GM12864 (cell line): Measurements from ENCODE around the gene SKOR1.

Experiments used
- DNase-seq: peaks from one replicate; pipeline ENCODE4 v3.0.0-alpha.2; 2011; ENCODE audit warnings: low read depth
- H3K4me3 ChIP-seq: 2 replicates; pipeline ENCODE4 v1.5.1; 2011; ENCODE audit warnings: mild to moderate bottlenecking, low read depth, low read length, control low read depth
- CTCF ChIP-seq: IDR thresholded peaks from 2 replicates; pipeline ENCODE4 v1.5.1; 2011; ENCODE audit warnings: low read depth, mild to moderate bottlenecking, moderate library complexity, low read length, control low read depth, inconsistent platforms; ENCODE audit errors: missing control alignments

Gene SKOR1

GRCh38 chr15:67854358-67854757 is 29.0 kb downstream of the SKOR1 start:
- DNase-seq, result no peak
- no peak overlapping the region for H3K4me3 ChIP-seq
- no peak for TF ChIP-seq CTCF

GRCh38 chr15:67855842-67856241 is 30.5 kb downstream of the SKOR1 start:
- no peak for DNase-seq
- H3K4me3 ChIP-seq, result no peak overlapping the region
- no peak for TF ChIP-seq CTCF

GRCh38 chr15:67857220-67857619 is 31.9 kb downstream of the SKOR1 start:
- no peak for TF ChIP-seq CTCF

GRCh38 chr15:67859331-67859946 is 34.1 kb downstream of the SKOR1 start:
- no peak for DNase-seq
- no peak for TF ChIP-seq CTCF

More at GRCh38 chr15:67857220-67857619, 31.9 kb downstream of the SKOR1 start:
- no peak overlapping the region for H3K4me3 ChIP-seq
- no peak for DNase-seq

GRCh38 chr15:67861983-67862382 is 36.7 kb downstream of the SKOR1 start:
- no peak for DNase-seq
- no peak overlapping the region for H3K4me3 ChIP-seq
- TF ChIP-seq CTCF, result no peak

More at GRCh38 chr15:67859331-67859946, 34.1 kb downstream of the SKOR1 start:
- H3K4me3 ChIP-seq, result no peak overlapping the region

GRCh38 chr15:67862750-67863441 is 37.6 kb downstream of the SKOR1 start:
- peak overlapping the region; percentile 59 for H3K4me3 ChIP-seq
- TF ChIP-seq CTCF, result no peak
- DNase-seq, result peak; percentile 81

GRCh38 chr15:67863442-67863987 is 38.2 kb downstream of the SKOR1 start:
- peak overlapping the region; percentile 59 for H3K4me3 ChIP-seq
- no peak for DNase-seq
- TF ChIP-seq CTCF, result peak; percentile 95
